ENCODE measurements around the gene KIRREL1.

DNA sequence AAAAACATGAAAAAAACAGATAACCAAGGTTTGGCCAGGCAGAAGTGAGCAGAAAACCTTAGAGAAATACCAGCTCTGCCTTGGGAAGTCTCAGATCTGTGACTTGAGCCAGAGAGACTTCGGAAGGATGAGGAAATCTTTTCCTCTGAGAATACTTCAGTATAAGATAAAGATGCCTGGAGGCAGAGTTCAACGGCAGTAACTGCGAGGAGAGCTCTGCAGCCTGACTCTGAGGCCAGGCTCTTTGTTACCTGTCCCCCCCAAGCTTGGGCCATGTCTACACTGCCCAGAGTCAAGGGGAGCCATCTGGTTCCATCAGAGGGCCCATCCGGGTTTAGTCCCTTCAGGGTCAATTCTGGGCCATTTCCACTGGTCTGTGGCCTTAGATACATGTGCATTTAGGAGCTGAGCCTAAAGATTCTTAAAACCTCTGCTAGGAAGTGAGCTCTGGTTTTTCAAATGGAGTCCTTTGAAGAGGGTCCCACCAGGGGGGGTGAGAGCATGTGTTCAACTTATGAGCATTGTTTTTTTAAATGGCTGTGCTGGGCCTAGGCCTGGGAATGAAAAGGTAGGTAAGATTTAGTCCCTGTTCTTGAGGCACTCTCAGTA is 8.7 kb downstream of the KIRREL1 start:
- TF ChIP-seq EZH2 (IDR thresholded peaks at IDR 0.05) (no peak), EZH2phosphoT487 (IDR thresholded peaks at IDR 0.05) (no peak)
- TF ChIP-seq, protein P1, sequence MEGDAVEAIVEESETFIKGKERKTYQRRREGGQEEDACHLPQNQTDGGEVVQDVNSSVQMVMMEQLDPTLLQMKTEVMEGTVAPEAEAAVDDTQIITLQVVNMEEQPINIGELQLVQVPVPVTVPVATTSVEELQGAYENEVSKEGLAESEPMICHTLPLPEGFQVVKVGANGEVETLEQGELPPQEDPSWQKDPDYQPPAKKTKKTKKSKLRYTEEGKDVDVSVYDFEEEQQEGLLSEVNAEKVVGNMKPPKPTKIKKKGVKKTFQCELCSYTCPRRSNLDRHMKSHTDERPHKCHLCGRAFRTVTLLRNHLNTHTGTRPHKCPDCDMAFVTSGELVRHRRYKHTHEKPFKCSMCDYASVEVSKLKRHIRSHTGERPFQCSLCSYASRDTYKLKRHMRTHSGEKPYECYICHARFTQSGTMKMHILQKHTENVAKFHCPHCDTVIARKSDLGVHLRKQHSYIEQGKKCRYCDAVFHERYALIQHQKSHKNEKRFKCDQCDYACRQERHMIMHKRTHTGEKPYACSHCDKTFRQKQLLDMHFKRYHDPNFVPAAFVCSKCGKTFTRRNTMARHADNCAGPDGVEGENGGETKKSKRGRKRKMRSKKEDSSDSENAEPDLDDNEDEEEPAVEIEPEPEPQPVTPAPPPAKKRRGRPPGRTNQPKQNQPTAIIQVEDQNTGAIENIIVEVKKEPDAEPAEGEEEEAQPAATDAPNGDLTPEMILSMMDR (IDR thresholded peaks at IDR 0.05): no peak

Data from neural progenitor cell (in vitro differentiated cells).